HG02571 (cell line): ENCODE results near the gene SH3BGRL2.
A peak's percentile ranks its signal among the peaks of the same experiment; 100 is the strongest.

Experiments used
- ATAC-seq: cut with Tn5 transposase; IDR thresholded peaks from one replicate; pipeline ENCODE4 v1.9.1; 2021; ENCODE audit warnings: mild to moderate bottlenecking, moderate library complexity; ENCODE audit not compliant: unreplicated experiment

The SH3BGRL2 gene

DNA sequence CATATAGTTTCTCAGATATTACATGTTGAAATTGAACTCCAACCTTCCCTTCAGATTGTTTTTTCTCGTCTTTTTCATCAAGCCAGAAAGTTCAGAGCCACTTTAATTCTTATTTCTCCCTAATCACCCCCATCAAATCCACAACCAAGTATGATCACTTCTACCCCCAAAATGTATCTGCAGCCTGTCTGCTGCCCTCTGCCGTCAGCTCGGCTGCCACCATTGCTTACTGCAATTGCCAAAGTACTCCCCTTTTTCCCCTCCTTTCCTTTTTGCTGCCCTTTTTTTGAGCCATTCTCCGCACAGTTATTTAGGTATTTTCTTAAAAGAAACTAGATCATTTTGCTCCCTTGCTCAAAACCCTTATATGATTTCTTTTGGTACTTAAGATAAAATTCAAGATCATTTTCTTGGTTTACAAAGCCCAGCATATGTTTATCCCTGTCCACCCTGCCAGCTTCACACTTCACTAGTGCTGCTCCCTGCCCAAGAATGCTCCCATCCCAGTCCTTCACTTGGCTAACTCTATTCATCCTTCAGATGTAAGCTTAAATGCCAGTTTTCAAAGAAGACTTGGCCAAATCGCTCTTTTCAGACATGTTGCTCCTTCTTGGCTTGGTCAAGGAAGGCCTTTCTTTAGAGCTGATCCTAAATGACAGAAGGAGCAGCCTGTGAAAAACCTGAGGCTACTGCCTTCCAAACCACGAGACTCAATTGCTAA, 63.7 kb downstream of the SH3BGRL2 start:
- no peak for ATAC-seq

GRCh38 chr6:79697430-79697829, 66.3 kb downstream of the SH3BGRL2 start:
- ATAC-seq, result no peak

GRCh38 chr6:79699606-79700005, 68.5 kb downstream of the SH3BGRL2 start:
- ATAC-seq, result no peak

- no peak for ATAC-seq
Observed at GRCh38 chr6:79702691-79703090, 71.6 kb downstream of the SH3BGRL2 start.

DNA sequence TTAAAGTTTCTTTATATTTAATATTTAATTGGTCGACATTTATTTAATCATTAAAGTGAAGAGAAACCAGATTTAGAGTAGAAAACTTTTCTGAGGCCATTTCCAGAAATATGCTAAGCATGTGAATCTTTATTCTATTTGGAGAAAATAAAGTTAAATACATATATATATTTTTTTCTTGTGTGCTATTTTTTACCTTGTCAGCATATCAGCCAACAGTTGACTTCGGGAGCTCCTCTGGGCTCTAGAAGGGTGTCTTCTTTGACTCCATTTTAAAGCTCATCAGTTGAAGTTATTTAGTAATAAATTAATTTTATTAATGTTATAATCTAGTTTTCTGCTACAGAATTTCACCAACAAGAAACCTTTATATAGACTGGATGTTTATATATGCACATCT, 73.1 kb downstream of the SH3BGRL2 start:
- ATAC-seq, result no peak

DNA sequence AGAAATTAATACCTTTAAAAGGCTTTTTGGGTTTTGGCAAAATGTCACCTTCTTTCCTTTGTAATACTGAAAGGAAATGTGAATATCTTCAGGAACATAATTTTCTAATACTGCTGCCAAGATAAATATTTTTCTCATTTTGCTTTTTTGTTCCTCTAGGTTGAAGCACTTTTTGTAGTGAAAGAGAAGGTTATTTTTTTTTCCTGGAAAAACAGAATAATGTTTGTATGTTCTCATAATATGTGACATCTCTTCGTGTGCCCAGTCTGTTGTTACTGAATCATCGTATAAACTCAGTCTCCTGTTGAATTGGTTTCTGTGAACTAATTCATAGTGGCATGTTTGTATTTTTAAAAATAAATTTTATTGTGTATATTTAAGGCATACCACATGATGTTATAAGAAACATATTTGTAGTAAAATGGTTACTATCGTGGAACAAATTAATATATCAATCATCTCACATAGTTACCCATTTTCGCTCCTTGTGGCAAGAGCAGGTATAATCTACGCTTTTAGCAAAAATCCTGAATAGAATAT, 74.4 kb downstream of the SH3BGRL2 start:
- no peak for ATAC-seq

DNA sequence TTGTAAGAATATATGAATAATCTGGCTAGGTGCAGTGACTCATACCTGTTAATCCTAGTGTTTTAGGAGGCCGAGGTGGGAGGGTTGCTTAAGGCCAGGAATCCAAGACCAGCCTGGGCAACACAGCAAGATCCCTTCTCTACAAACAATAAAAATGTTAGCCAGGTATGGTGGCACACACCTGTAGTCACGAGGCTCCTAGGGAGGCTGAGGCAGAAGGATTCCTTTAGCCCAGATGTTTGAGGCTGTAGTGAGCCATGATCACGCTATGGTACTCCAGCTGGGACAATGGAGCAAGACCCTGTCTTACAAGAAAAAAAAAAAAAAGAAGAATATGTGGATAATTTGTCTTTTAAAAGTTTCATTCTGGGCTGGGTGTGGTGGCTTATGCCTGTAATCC, 75.4 kb downstream of the SH3BGRL2 start:
- no peak for ATAC-seq

DNA sequence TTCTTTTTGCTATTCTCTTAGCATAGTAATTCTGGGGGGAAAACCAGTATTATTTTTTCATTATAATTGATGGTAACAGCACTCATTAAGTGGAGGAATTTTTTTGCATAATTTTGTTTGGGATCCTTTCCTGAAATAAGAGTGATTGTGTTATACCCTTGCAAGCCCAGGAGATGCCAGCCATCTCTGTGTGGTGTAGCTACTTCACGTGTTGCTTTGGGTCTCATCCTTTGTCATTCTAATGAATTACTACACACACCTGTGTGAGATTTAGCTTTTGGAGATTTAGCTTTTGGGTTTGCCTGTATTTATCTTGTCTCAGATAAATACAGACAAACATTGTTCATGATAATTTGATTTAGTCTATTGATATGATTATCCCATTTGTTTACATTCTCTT, 76.5 kb downstream of the SH3BGRL2 start:
- no peak for ATAC-seq

DNA sequence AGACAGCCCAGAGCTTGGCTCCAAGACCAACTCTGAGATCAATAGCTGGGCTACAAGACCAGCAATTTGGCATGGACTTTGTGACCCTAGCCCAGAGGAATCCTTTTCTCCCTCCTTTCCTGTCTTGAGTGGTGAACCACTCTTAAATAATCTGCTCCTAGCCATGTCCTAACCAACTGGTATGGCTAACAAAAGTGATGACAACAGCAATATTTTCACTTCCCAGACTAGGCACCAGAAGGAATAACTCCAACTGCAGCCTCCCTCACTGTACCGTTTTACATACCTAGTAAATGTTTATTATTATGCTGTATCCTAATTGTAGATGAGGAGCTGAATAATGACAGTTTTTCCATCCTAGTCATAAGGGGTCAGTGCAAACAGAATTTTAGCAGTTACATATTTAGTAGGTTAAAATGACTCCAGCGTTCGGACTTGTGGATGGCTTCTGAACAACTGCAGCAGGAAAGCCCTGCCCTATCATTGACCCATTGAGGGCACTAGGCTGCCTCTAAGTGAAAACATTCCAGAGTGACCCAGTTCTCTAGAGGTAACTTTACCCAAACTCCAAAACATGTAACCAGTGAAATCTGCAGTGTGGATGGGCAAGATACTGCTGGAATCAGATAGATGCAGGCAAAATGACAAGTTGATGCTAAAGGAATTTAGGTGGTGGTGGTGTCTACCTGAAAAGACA, 77.1 kb downstream of the SH3BGRL2 start:
- no peak for ATAC-seq

DNA sequence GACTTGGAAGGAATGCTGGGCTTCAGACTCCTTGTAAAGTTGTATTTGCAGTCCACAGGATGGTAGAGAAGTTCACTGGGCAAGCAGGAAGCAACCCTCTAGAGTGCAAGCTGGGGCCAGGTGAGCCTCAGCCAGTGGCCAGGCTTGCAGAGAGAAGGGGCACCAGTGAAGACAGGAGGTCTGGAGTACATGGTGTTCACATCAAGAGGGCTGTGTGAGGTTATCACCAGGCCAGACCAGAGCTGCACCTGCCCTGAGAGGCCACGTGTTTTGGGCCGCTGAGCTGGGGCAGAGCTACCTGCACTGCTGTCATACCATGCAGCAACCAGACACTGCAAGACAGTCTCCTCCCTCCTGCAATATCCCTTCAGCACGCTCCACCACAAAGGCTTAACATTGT, 79.0 kb downstream of the SH3BGRL2 start:
- ATAC-seq, result no peak

DNA sequence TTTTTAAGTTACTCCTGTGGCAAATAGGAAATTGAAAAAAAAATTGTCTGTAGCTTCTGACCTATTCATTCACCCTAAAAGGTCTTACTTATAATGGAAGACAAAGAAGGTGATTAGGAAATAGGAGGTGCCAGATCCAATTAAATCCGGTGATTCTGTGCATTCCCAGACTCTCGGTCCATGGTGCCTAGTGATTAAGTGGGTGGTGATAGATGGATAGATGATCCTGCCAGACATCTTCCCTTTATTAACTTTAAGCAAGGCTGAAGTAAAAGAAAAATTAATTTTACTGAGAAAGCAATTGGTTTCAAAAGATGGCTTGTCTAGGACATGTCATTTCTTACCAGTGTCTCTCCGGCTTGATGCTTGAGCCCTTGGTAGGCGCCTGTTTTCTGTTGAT, 80.0 kb downstream of the SH3BGRL2 start:
- no peak for ATAC-seq

GRCh38 chr6:79712144-79712543, 81.0 kb downstream of the SH3BGRL2 start:
- ATAC-seq, result no peak

DNA sequence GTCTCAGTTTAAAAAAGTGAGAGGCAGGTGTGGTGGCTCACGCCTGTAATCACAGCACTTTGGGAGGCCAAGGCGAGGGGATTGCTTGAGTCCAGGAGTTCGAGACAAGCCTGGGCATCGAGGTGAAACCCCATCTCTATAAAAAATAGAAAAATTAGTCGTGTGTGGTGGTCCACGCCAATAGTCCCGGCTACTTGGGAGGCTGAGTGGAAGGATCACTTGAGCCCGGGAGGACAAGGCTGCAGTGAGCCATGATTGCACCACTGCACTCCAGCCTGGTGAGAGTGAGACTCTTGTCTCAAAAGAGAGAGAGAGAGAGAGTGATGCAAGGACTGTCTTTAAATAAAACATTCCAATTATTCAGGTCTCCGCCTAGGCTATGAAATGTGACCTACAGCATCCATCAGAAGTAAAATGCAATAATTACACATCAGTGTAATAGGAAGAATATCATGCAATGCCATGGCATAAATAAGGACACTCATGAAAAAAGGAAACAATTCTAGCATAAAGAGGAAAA, 81.5 kb downstream of the SH3BGRL2 start:
- ATAC-seq, result no peak

DNA sequence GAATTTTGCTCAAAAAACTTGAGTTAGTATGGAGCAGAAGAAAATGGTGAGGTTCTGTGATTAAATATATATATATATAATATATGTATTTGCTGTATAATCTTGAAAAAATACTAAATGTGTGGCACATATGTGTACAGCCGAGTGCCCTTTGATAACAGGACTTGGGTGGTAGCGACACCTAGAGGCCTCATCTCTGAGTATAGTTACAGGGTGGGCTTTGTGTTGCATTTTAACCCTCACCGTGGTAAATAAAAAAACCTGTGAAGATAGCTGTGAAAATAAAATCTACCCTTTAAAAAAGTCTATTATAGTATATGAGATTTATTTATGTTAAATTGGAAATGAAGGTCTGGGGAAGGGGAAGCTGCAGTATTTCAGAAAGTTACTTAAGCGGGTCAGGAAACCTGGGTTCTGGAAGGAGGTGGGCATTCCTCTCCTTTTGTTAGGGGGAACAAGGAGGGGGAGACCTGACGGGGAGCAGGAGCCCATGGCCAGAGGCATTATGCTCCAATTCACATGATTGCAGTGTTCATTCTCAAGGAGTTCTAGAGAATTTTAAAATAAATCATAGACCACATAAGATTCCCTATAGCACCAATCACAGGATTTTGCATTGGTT, 82.7 kb downstream of the SH3BGRL2 start:
- peak; percentile 82 for ATAC-seq

GRCh38 chr6:79717989-79718388, 86.9 kb downstream of the SH3BGRL2 start:
- ATAC-seq, result no peak

GRCh38 chr6:79718509-79719247, 87.5 kb downstream of the SH3BGRL2 start:
- ATAC-seq, result no peak

GRCh38 chr6:79719248-79719960, 88.3 kb downstream of the SH3BGRL2 start:
- no peak for ATAC-seq

- no peak for ATAC-seq
Observed at GRCh38 chr6:79724816-79725215, 93.7 kb downstream of the SH3BGRL2 start.

DNA sequence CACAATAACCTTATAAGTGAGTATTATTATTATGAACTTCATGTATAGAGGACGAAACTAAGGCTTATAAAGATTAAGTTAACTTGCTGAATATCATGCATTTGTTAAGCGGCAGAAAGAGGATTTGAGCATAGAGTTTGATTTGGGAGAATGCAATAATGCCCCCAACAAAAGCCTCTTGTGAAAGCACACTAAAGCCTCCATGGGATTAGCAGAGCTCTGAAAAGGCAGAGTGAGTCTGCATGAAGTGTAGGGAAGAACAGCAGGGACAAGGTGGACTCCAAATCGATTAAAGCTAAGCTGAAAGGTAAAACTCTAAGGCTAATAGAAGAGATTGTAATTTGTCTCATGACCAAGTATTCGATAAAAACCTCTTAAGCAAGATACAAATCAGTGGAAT, 100.3 kb downstream of the SH3BGRL2 start:
- ATAC-seq, result no peak

DNA sequence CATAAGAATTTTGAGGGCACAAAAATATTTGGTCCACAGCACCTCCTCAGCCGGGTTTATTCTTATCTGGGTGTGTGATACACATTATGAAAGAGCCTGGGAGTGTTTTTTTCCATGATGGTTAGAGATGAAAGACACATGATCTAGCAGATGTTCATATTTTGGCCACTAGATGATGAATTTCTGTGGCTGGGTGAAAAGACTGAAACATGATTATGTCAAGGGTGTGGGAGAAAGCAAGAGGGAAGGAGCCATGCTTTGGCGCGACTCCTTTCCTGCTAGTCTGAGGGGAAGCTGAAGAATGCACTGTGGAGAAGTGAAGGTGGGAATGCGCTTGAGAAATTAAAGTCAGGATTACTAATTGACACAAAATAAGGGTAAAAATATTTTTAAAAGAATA, 102.3 kb downstream of the SH3BGRL2 start:
- ATAC-seq, result no peak
